Neutrophil (primary cell): ENCODE measurements around the gene DCST1.
A peak's percentile ranks its signal among the peaks of the same experiment; 100 is the strongest.

Experiments
- H3K27ac ChIP-seq: fragments of 200-600 bp; sonication (generic); 2 replicates; pipeline ENCODE4 v1.5.1; 2016; ENCODE audit warnings: mild to moderate bottlenecking, moderate library complexity
- H3K27me3 ChIP-seq: fragments of 200-600 bp; sonication (generic); 2 replicates; pipeline ENCODE4 v1.6.0; 2016; ENCODE audit warnings: mild to moderate bottlenecking
- H3K36me3 ChIP-seq: fragments of 200-600 bp; sonication (generic); 2 replicates; pipeline ENCODE4 v1.5.1; 2017
- H3K4me1 ChIP-seq, 2 experiments: fragments of 200-600 bp in 1 of 2; sonication (generic) in 1 of 2; 1 replicate in 1 of 2; 2 replicates in 1 of 2; pipeline versions ENCODE4 v1.5.1 to v1.6.1; 2013 to 2016; ENCODE audit warnings: low read depth in 1 of 2, low read length in 1 of 2, mild to moderate bottlenecking in 1 of 2, moderate library complexity in 1 of 2; ENCODE audit not compliant: control insufficient read depth in 1 of 2, insufficient read depth in 1 of 2
- H3K4me3 ChIP-seq, 2 experiments: fragments of 200-600 bp in 1 of 2; sonication (generic) in 1 of 2; 1 replicate in 1 of 2; 2 replicates in 1 of 2; pipeline ENCODE4 v1.5.1; 2013 to 2016; ENCODE audit warnings: low read depth in 1 of 2, low read length in 1 of 2, mild to moderate bottlenecking in 1 of 2, moderate library complexity in 1 of 2
- H3K9me3 ChIP-seq: fragments of 200-600 bp; sonication (generic); 2 replicates; pipeline ENCODE4 v1.5.1; 2016
- CTCF ChIP-seq: fragments of 200-600 bp; sonication (generic); IDR thresholded peaks from 2 replicates; pipeline ENCODE4 v1.5.1; 2016; ENCODE audit warnings: antibody characterized with exemption

DCST1 gene

GRCh38 chr1:155050560-155051341 lies 17.1 kb downstream of the DCST1 start, which contains the start of gene ADAM15:
Gene ADAM15, plus strand, starts transcription at chr1:155051316. Its CDS starts 71 bp downstream, at chr1:155051387.
- H3K36me3 ChIP-seq = peaks cover 13% of the 10 kb centered on the region
- TF ChIP-seq CTCF = peak; percentile 97
- peak within 1 kb of the TSS; percentile 88 for H3K27ac ChIP-seq
- peak within 1 kb of the TSS; percentile 87 to 92 for H3K4me3 ChIP-seq
- H3K4me1 ChIP-seq = peaks cover 38 to 42% of the 10 kb centered on the region in 2 experiments
- no peaks in the 10 kb centered on the region for H3K9me3 ChIP-seq
- H3K27me3 ChIP-seq = no peaks in the 10 kb centered on the region

GRCh38 chr1:155051342-155051776 lies 17.7 kb downstream of the DCST1 start:
- Histone ChIP-seq H3K4me3 (peak overlapping the region; percentile 87 to 92), H3K36me3 (peaks cover 20% of the 10 kb centered on the region), H3K27me3 (no peaks in the 10 kb centered on the region), H3K27ac (peak overlapping the region; percentile 88), H3K4me1 (peaks cover 38 to 42% of the 10 kb centered on the region in 2 experiments), H3K9me3 (no peaks in the 10 kb centered on the region)
- no peak for TF ChIP-seq CTCF

GRCh38 chr1:155051777-155052398 lies 18.3 kb downstream of the DCST1 start:
- Histone ChIP-seq H3K9me3 (no peaks in the 10 kb centered on the region), H3K36me3 (peaks cover 25% of the 10 kb centered on the region), H3K27me3 (no peaks in the 10 kb centered on the region), H3K4me3 (peak overlapping the region; percentile 87 to 92), H3K4me1 (peaks cover 38 to 42% of the 10 kb centered on the region in 2 experiments), H3K27ac (peak overlapping the region; percentile 88)
- peak; percentile 5 for TF ChIP-seq CTCF

GRCh38 chr1:155052439-155053395 lies 19.1 kb downstream of the DCST1 start:
- no peaks in the 10 kb centered on the region for H3K27me3 ChIP-seq
- no peaks in the 10 kb centered on the region for H3K9me3 ChIP-seq
- peak overlapping the region; percentile 87 to 92 for H3K4me3 ChIP-seq
- peaks cover 33% of the 10 kb centered on the region for H3K36me3 ChIP-seq
- H3K4me1 ChIP-seq = peaks cover 38 to 42% of the 10 kb centered on the region in 2 experiments
- TF ChIP-seq CTCF = no peak
- H3K27ac ChIP-seq = peak overlapping the region; percentile 88

GRCh38 chr1:155053531-155054105 lies 20.0 kb downstream of the DCST1 start:
- no peaks in the 10 kb centered on the region for H3K9me3 ChIP-seq
- no peaks in the 10 kb centered on the region for H3K27me3 ChIP-seq
- H3K4me1 ChIP-seq = peaks cover 38 to 42% of the 10 kb centered on the region in 2 experiments
- H3K4me3 ChIP-seq = peak overlapping the region in 1 of 2 experiments; percentile 92
- H3K36me3 ChIP-seq = peaks cover 42% of the 10 kb centered on the region
- TF ChIP-seq CTCF = no peak
- peak overlapping the region; percentile 88 for H3K27ac ChIP-seq
